ENCODE measurements around the gene C2CD2L.
"Not testable (repeated sequence)": the region's sequence is repeated elsewhere in the genome, so short reads cannot be mapped to it uniquely, and the experiment has no call there.

C2CD2L gene

DNA sequence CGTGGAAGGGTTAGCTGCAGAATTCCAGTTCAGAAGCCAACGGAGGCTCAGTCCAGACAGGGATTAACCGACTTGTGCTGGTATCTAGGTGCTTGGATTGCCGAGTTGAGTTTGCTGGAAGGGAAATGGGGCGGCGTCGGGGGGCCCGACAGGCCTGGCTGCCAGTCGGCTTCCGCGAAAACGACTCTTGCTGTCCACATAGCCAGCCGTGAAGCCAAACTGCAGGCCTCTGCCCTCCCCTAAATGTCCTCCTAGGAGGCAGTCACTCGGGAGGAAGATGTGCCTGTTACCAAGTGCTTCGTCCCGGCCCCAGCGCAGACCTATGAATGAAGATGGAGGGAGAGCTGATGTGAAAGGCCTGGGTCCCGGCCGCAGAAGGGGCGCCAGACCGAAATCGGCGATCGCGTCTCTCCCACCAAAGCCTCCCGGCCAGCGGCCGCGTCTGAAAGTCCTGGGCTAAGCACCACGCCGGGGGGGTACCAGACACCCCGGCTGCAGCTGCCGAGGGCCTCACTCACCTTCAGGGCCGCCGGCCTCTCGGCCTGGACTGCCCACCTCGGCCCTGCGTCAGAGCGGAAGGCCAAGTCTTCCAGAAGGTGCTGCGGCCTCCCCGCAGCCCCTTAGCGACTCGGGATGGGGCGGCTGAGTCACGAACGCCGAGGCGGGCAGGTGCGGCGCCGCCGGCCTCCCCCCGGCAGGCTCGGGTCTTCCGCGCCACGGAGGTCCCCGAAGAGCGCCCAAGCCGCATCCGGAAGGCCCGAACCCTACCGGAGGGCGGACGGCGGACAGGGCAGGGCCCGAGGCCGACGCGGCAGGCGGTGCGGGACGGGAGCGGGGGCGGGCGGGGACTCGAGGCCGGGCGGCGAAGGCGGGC, 13.0 kb upstream of the C2CD2L start:
- peak; percentile 69 for DNase-seq

DNA sequence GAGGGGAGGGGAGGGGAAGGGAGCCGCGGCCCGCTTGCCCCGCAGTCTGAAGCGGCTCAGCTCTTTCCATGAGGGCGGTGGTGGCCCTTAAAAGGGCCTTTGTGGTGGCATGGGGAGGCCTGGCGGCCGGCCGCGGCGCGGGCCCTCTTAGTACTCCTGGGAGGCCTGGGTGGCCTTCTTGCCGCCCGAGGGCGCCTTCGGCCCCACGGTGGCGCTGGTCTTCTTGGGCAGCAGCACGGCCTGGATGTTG, 12.4 kb upstream of the C2CD2L start:
- peak; percentile 89 for DNase-seq

GRCh38 chr11:119095066-119095880, 11.9 kb upstream of the C2CD2L start:
- DNase-seq, result peak; percentile 100

GRCh38 chr11:119099711-119100110, 7.4 kb upstream of the C2CD2L start:
- DNase-seq, result no peak

GRCh38 chr11:119100246-119100970, 6.7 kb upstream of the C2CD2L start:
- peak; percentile 88 for DNase-seq

DNA sequence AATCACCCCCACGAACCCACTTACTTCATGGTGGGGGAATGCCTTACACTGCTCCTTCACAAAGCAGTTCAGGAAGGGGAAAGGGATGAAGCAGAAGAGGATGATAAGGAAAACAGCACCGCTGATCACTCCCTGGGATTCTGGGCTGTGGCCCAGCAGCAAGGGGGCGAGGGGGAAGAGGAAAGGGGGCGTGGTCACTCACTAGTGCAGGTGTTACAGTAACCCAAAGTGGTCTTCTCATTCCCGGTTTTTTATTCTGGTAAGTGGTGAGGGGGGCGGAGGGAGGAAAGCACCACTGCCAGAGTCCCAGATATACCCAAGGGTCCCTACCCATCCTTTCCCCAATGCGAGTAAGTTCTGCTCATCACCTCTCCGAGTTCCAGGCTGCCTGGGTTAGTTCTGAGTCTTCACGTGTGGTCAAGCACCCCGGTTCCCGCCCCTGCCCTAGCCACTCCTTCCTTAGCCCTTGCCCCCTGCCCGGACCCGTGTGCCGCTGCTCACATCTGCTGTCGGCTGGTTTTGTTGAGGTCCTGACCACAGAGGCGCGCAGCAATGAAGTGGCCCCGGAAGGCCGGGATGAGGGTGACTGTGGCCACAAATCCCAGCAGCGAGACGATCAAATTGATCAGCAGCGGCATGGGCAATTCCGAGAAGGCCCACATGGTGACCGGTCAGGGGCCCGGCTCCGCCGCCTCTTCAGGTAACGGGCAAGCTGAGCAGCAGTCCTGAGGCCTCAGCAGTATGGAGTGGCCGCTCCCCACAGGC, 6.0 kb upstream of the C2CD2L start:
- DNase-seq, result peak; percentile 89

DNA sequence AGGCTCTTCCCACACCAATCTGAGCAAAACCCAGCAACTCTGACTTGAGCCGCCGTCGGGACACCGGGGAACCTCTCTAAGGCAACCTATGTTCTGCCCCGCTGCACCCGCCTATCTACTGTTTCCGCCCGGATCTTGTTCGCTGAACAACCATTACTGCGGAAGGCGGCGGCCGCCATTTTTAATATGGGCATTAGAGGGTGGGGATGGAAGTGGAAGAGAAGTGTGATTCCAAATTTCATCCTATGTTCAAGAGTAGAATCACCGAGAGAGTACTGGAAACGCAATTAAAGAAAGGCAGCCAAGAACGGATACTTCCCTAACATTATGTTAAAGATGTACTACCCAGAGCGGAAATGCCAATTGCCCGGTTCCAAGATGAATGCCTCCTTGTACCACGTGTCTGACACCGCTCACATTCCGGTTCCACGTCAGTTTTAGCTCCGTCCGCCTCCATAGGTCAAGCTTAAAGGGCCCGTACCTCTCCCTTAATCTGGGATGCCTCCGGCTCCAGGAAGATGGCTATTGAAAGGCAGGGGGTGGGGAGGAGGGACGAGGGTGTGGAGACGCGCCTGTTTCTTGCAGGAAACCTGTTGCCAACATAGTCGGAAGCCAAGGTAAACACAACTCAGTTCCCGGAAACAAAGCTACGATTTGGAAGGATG, 5.3 kb upstream of the C2CD2L start, which contains the start of gene DPAGT1:
Gene DPAGT1 (minus strand): TSS at position 95 of the 665 bp plus-strand sequence. CDS start 198 bp downstream, outside the sequence.
- DNase-seq, result peak; percentile 99

DNA sequence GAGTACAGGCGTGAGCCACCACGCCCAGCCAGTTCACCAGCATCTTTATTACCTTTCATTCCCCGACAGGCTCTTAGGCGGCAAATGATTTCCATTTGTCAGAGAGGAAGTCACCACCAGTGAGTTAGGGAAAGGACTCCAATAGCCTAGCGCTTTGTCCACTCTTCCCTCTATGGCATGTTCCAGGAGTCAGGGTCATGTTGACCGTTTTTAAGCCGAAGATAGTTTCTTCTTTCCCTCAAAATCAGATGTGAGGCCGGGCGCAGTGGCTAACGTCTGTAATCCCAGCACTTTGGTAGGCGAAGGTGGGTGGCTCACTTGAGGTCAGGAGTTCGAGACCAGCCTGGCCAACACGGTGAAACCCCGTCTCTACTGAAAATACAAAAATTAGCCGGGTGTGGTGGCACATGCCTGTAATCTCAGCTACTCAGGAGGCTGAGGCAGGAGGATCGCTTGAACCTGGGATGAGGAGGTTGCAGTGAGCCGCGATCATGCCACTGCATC, 3.9 kb upstream of the C2CD2L start:
- DNase-seq, result not testable (repeated sequence)

DNA sequence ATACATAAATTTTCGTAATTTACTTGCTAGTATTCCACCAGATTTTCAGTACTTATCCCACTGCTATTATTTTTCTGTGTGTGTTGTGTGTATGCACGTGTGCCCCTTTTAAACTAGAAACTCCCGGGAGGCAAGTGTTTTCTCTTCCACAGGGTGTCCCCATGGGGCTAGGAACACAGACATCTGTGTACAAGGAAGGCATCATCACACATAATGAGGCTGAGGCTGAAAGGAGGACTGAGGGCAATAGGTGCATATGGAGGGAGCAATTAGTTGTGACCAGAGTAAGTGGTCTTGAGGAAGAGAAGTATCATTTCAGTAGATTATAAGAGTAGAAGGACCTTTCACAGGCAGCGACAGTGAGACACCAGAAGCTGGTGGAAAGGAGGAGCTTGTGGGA, 3.4 kb upstream of the C2CD2L start:
- peak; percentile 78 for DNase-seq

- DNase-seq, result no peak
Observed at GRCh38 chr11:119107538-119108145, 498 bp downstream of the C2CD2L start.

- peak; percentile 82 for DNase-seq
Observed at GRCh38 chr11:119108146-119108856, 1.2 kb downstream of the C2CD2L start.

GRCh38 chr11:119108857-119109221, 1.7 kb downstream of the C2CD2L start:
- DNase-seq, result no peak

- no peak for DNase-seq
Observed at GRCh38 chr11:119109843-119110242, 2.7 kb downstream of the C2CD2L start.

DNA sequence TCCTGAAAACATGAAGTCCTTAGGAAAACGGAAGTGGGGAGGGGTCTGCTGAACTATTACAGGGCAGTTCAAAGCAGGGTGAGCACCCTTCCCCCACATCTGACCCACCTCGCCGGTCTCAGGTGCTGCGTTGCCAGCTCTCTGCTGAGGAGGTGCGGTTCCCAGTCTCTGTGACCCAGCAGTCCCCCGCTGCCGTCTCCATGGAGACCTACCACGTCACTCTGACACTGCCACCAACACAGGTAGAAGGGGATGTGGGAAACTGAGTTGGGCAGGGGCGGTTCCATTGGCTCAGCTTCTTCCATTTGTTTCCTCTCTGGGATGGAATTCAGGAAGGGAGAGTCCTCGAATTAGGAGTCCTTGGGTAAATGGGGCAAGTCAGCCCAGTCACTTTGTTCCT, 3.3 kb downstream of the C2CD2L start:
- DNase-seq, result no peak

GRCh38 chr11:119111361-119111925, 4.3 kb downstream of the C2CD2L start:
- DNase-seq, result no peak

- no peak for DNase-seq
Observed at GRCh38 chr11:119112314-119113020, 5.3 kb downstream of the C2CD2L start.

DNA sequence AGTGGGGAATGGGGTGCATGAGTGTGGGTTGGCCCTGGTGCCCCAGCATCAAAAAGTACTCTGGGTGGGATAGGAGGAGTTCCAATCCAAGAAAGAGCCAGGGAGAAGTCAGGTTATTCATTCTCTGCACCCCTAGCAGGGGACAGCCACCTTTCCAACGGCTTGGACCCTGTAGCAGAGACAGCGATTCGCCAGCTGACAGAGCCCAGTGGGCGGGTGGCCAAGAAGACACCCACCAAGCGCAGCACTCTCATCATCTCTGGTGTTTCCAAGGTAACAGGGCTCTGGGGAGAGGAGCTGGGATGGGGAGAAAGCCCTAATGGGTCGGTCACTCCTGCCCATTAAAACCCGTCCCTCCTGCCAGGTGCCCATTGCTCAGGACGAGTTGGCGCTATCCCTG, 6.6 kb downstream of the C2CD2L start:
- no peak for DNase-seq

GRCh38 chr11:119114351-119114750, 7.2 kb downstream of the C2CD2L start:
- no peak for DNase-seq

GRCh38 chr11:119115484-119116234, 8.5 kb downstream of the C2CD2L start:
- no peak for DNase-seq
